Jurkat, Clone E6-1 (cell line): ENCODE data around the gene NOP10.

Experiments used
- DNase-seq: peaks from one replicate; pipeline ENCODE4 v3.0.0-alpha.2; 2011; ENCODE audit warnings: low read depth, low spot score
- H3K4me3 ChIP-seq: 2 replicates; pipeline ENCODE4 v1.5.1; 2011; ENCODE audit warnings: mild to moderate bottlenecking, low read length, control low read depth, moderate library complexity

NOP10 gene

GRCh38 chr15:34336231-34336990 is 6.5 kb downstream of the NOP10 start:
- DNase-seq, result no peak
- H3K4me3 ChIP-seq, result no peak overlapping the region

- DNase-seq, result no peak
- H3K4me3 ChIP-seq, result no peak overlapping the region
Observed at GRCh38 chr15:34335176-34336032, 7.5 kb downstream of the NOP10 start.

GRCh38 chr15:34334672-34335071 is 8.3 kb downstream of the NOP10 start:
- DNase-seq, result no peak
- no peak overlapping the region for H3K4me3 ChIP-seq

- H3K4me3 ChIP-seq, result no peak overlapping the region
- DNase-seq, result no peak
Observed at GRCh38 chr15:34332553-34333120, 10.3 kb downstream of the NOP10 start.

- peak; percentile 89 for DNase-seq
- H3K4me3 ChIP-seq, result no peak overlapping the region
Observed at GRCh38 chr15:34331809-34332208, 11.1 kb downstream of the NOP10 start.

GRCh38 chr15:34330279-34330678 is 12.7 kb downstream of the NOP10 start:
- H3K4me3 ChIP-seq, result no peak overlapping the region
- DNase-seq, result no peak

GRCh38 chr15:34329006-34329405 is 13.9 kb downstream of the NOP10 start:
- H3K4me3 ChIP-seq, result no peak overlapping the region
- DNase-seq, result no peak

- no peak for DNase-seq
- no peak overlapping the region for H3K4me3 ChIP-seq
Observed at GRCh38 chr15:34327906-34328305, 15.0 kb downstream of the NOP10 start.

GRCh38 chr15:34325368-34325767 is 17.6 kb downstream of the NOP10 start:
- H3K4me3 ChIP-seq, result no peak overlapping the region

GRCh38 chr15:34324933-34325332 is 18.0 kb downstream of the NOP10 start:
- no peak overlapping the region for H3K4me3 ChIP-seq
- no peak for DNase-seq

More at GRCh38 chr15:34325368-34325767, 17.6 kb downstream of the NOP10 start:
- DNase-seq, result no peak

GRCh38 chr15:34323217-34323616 is 19.7 kb downstream of the NOP10 start:
- no peak for DNase-seq
- H3K4me3 ChIP-seq, result no peak overlapping the region

GRCh38 chr15:34318277-34319079 is 24.5 kb downstream of the NOP10 start:
- DNase-seq, result no peak
- no peak overlapping the region for H3K4me3 ChIP-seq

GRCh38 chr15:34314491-34315490 is 28.1 kb downstream of the NOP10 start:
- no peak overlapping the region for H3K4me3 ChIP-seq
- DNase-seq, result no peak

GRCh38 chr15:34311563-34311962 is 31.4 kb downstream of the NOP10 start:
- no peak overlapping the region for H3K4me3 ChIP-seq
- no peak for DNase-seq

GRCh38 chr15:34304613-34305012 is 38.3 kb downstream of the NOP10 start:
- no peak for DNase-seq
- H3K4me3 ChIP-seq, result no peak overlapping the region

- H3K4me3 ChIP-seq, result no peak overlapping the region
- no peak for DNase-seq
Observed at GRCh38 chr15:34301058-34301457, 41.9 kb downstream of the NOP10 start.

GRCh38 chr15:34297059-34297458 is 45.9 kb downstream of the NOP10 start:
- no peak for DNase-seq

GRCh38 chr15:34292621-34293020 is 50.3 kb downstream of the NOP10 start:
- H3K4me3 ChIP-seq, result no peak overlapping the region
- DNase-seq, result no peak

More at GRCh38 chr15:34297059-34297458, 45.9 kb downstream of the NOP10 start:
- H3K4me3 ChIP-seq, result no peak overlapping the region
